Measurements from ENCODE around the gene PYGB.
"Not testable (repeated sequence)": the region's sequence is repeated elsewhere in the genome, so short reads cannot be mapped to it uniquely, and the experiment has no call there.

The PYGB gene

GRCh38 chr20:25249198-25249931, 1.5 kb downstream of the PYGB start:
- DNase-seq = no peak

- no peak for DNase-seq
Measured at GRCh38 chr20:25250508-25250907, 2.6 kb downstream of the PYGB start.

GRCh38 chr20:25251019-25251418, 3.1 kb downstream of the PYGB start:
- DNase-seq = no peak

GRCh38 chr20:25251558-25251957, 3.7 kb downstream of the PYGB start:
- DNase-seq = no peak

DNA sequence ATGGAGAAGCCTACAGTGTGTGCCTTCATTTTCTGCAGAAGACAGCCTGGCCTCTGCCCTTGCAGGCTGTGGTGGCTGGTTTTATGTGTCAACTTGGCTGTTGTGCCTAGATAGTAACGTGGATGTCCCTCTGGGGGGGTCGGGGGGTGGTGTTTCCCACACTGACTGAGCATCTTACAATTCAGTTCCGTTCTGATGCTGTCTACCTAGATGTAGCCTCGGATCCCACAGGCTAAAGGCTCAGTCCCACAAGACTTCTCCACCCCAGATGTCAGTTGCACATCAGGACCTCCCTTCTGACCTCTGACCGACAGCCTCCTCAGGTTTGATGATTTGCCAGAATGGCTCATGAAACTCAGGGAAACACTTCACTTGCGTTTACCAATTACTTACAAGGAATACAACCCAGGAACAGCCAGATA, 4.4 kb downstream of the PYGB start:
- DNase-seq = no peak

GRCh38 chr20:25252686-25253421, 5.0 kb downstream of the PYGB start:
- DNase-seq = no peak

DNA sequence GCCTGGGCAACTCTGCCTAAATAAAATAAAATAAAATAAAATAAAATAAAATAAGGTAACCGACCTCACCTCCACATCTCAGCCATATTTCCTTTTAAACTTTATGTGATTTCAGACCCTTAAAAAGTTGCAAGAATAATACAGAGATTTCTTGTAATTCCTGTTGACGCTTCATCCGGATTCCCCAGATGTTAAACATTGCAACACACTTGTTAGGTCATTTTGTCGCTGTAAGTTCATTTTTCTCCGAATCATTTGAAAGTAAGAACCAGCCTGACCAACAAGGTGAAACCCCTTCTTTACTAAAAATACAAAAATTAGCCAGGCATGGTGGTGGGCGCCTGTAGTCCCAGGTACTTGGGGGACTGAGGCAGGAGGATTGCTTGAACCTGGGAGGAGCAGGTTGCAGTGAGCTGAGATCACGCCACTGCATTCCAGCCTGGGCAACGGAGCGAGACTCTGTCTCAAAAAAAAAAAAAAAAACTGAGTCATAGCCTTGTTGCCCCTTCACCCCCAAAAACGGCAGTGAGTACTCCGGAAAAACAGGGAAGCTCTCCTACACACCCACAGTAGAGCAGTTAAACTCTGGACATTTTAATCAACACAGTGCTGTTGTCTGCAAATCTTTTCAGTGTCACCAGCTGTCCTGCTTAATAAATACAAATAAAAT, 5.9 kb downstream of the PYGB start:
- DNase-seq = no peak

GRCh38 chr20:25254571-25254970, 6.7 kb downstream of the PYGB start:
- no peak for DNase-seq

GRCh38 chr20:25254986-25255680, 7.2 kb downstream of the PYGB start:
- DNase-seq = no peak

- DNase-seq = no peak
Measured at GRCh38 chr20:25256226-25256859, 8.5 kb downstream of the PYGB start.

DNA sequence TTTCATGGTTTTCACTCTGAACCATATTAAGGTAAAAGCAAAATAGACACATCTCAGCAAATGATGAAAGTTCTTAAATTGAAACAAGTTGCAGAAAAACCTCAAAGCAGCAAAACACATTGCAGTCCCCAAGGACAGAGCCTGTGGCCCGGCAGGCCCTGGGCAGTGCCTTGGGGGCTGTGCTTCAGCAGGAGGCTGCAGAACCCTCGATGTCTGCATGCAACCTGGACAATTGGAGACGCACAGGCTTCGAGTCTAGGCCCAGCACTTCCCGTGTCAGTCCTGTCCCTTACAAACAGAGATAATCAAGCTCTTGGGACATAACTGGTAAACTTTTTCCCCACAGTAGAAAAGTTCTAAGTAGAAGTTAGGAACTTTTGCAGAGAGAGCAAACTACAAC, 9.2 kb downstream of the PYGB start:
- no peak for DNase-seq

DNA sequence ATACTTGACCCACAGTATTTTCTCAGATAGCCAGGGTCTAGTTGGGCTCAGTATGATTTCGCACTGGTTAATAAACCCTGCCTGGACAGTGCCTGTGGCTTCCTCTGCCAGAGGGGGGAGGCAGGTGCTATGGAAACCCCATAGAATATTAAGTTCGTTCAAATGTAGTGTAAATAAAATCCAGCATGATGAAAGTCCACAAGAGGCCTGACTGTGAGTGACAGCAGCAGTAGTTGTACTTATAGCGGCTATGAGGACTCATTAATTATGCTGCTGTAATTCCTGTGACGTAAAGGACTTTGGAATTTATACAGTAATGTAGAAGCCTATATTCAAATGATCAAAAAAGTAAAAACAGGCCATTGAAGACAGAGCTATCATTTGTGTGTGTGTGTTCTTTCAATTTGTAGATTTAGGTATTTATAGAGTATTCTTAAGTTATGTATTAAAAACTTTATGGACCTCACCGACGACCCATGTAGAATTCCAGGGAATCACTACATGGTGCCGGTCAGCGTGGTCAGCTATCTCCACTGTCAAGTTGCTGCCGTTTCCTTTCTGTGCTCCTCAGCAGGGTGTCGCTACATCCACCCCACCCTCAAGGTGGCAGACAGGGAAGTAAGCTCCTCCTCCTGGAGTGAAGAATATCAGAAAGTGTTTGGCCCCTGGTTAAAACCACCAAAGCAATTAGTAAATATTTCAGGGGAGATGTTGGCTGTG, 10.0 kb downstream of the PYGB start:
- DNase-seq = no peak

DNA sequence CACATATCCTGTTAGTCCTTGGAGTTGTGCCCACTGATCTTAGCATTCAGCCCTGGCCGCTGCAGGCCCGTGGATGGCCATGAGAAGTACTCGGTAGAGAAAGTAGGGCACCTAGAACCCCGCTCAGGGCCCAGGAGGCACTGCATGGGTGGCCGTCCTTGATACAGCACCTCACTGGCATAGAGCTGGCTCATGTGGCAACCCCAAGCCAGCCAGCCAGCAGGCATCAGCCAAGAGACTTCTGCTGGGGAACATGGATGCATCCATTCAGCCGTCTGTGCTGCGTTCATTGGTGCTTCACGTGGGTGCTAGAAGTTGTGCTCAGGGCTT, 10.6 kb downstream of the PYGB start:
- no peak for DNase-seq

- no peak for DNase-seq
Measured at GRCh38 chr20:25258828-25259227, 10.9 kb downstream of the PYGB start.

DNA sequence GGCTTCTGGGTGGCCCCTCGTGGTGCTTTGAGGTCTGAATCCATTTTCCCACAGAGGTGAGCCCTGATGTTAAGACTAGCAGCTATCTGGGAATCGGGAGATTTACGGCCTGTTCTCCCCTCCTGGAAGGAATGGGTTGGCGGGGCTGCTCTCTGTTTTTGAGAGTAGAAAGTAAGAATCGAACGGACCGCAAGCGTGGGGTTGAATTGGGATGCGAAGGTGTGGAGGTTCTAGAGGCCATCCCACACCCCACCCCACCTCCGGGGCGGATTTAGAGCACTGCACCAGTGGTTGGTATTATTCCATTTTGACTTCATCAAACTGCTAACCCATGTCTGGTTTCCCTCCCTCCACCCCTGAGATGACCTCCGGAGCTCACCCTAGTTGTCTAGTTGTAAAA, 11.5 kb downstream of the PYGB start:
- no peak for DNase-seq

DNA sequence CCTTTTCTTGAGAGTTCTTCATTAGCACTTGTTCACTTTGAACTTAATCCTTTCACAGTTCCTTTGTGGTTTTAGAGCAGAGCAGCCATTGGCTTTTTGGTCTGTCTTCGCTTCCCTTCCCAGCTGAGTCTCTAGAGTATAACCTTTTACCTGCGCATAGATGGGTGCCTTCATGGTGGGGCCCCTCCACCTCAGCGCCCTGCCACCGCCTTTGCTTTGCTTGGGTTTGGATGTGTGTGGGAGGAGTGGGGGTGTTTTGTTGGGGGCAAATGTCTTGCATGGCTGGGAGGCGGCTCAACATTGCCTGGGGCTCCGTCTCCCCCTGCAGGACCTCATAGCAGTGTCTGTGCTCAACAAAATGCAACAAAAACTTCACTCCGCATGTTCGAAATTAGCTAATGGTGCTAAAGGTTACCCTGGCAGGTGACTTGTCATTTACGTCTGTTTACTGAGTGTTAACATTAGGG, 11.9 kb downstream of the PYGB start:
- DNase-seq = no peak

GRCh38 chr20:25260770-25261437, 13.0 kb downstream of the PYGB start:
- DNase-seq = not testable (repeated sequence)

DNA sequence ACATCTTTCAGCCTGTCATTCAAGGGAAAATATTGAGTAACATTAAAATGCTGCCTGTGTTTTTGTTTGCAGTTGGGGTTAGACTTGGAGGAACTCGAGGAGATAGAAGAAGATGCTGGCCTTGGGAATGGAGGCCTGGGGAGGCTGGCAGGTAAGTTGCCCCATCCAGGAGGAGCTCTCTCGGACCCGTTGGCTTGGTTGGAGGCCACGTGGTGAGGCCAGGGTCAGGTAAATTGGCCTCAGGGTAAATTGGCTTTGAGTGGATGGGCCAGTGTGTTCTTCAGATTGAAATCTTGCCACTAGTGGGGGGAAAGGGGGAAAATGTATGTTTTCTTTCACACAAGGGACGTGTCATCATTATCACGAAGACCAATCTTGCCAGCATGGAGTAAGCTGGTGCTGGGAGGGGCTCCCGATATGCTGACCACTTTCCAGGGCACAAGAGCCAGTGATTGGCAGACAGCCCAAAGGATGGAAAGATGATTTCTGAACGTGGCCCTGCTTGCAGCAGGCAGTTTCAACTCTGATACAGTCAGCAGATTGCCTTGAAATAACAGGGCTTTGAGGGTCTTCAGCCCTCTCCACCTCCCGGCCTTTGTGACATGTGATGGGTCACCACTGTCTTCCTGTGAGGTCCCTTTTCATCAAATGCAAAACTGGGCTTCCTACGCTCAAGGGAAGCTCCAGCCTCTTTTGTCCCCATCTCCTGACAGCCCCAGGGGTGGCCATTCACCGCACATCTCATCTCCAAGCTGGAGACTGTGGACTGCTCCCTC, 21.4 kb downstream of the PYGB start:
- no peak for DNase-seq

DNA sequence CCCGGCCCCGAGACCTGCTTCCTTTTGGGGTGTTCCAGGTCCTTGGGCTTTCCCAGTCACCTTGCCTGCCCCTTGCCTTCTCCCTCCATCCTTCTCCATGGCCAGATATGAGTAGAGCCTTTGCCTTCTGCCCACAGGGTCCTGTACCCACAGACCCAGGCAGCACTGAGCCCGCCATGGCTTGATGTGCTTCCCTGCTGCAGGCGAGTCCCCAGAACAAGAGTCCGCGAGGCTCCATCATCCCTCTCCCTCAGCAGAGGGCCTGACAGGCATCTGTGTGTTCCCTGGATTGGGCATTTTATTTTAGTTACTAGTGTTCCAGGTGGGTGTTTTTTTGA, 21.9 kb downstream of the PYGB start:
- DNase-seq = no peak

GRCh38 chr20:25270829-25271251, 23.0 kb downstream of the PYGB start:
- DNase-seq = no peak

Data from CD4-positive, alpha-beta T cell treated with Interleukin-4 for 4 hours (primary cell).